ENCODE results near the gene MRS2. TPM values are rescaled to one million over a fixed set of nuclear protein-coding genes. Genes with fewer than 3 reads are reported as not detected.

Gene MRS2
- total and polyA plus RNA-seq, 9 of the 15 experiments (the other 6 are each of a cell fraction or from before 2014, with no cell fraction given), result 14.6 to 57.9 (median 48.1) TPM

- Histone ChIP-seq H3K4me3 (no peak overlapping the region), H3K9me1 (ENCODE audit: control insufficient read depth, insufficient read depth, low read length) (no peaks in the 10 kb centered on the region), H3K36me3 (ENCODE audit: control insufficient read depth, insufficient read depth, low read length) (no peaks in the 10 kb centered on the region), H3K4me2 (ENCODE audit: insufficient read depth, low read length) (no peak overlapping the region), H3K27ac (ENCODE audit: extremely low read depth, low read depth, low read length) (no peak overlapping the region), H2AFZ (ENCODE audit: low read depth, low read length) (no peak overlapping the region), H3K79me2 (ENCODE audit: control insufficient read depth, insufficient read depth, low read length) (no peaks in the 10 kb centered on the region), H3K4me1 (replicated peaks in 1 of 2; ENCODE audit: control insufficient read depth in 2 of 2, insufficient read depth in 2 of 2, low read length in 2 of 2) (no peaks in the 10 kb centered on the region), H4K20me1 (replicated peaks; ENCODE audit: control insufficient read depth, insufficient read depth, low read length) (no peaks in the 10 kb centered on the region), H3K9ac (ENCODE audit: insufficient read depth in 1 of 2, low read depth in 2 of 2, low read length in 2 of 2) (no peak overlapping the region), H3K27me3 (ENCODE audit: control insufficient read depth in 2 of 2, insufficient read depth in 2 of 2, low read length in 2 of 2) (peaks cover 10 to 11% of the 10 kb centered on the region in 2 experiments), H3K9me3 (replicated peaks; ENCODE audit: control insufficient read depth, insufficient read depth, low read depth, low read length) (no peaks in the 10 kb centered on the region)
- BruUV-seq (replicated peaks), result no TSS peak
- TF ChIP-seq ETV5 (CRISPR knock-in tag; IDR thresholded peaks at IDR 0.05; ENCODE audit: low read depth), result no peak
- TF ChIP-seq PRDM10 (IDR thresholded peaks at IDR 0.05; ENCODE audit: partially characterized antibody), result peak; percentile 9
- intact Hi-C loops (cut with micrococcal nuclease) (no loop called here), in situ Hi-C loops (cut with MboI) (no loop called here)
- ATAC-seq, result no peak; the same call in 2 of the 3 replicates
- 13% methylated on average over 11 of the region's 11 CpGs for WGBS (ENCODE audit: insufficient coverage, low coverage, missing lambda C conversion rate)
- ChIA-PET CTCF (ENCODE audit: low intra/inter-chr PET ratio) (no interaction called here), POLR2A (interaction anchor here (0.6 to 0.7 kb wide), 2 partner anchors 9 to 10 kb away, joined by 3 read pairs; no protein-coding TSS in a partner anchor)
- no peak for DNase-seq (ENCODE audit: extremely low read depth in 1 of 4, low spot score in 3 of 4)
- FAIRE-seq, result no peak
These were observed 61.7 kb downstream of the MRS2 start for GRCh38 chr6:24464253-24465038.

All from K562 (cell line).